ENCODE results near the gene SLC49A3. TPM values are rescaled to one million over a fixed set of nuclear protein-coding genes. Genes with fewer than 3 reads are reported as not detected.

SLC49A3 gene
- total and polyA plus RNA-seq, 10 of the 15 experiments (the other 5 are each of a cell fraction or from before 2014, with no cell fraction given) = 0.09 to 0.85 (median 0.18) TPM; not detected in 4

GRCh38 chr4:675980-676870 is 12.7 kb downstream of the SLC49A3 start (continued):
- TF ChIP-seq ZNF207 (IDR thresholded peaks at IDR 0.05; ENCODE audit: borderline replicate concordance) = no peak
- TF ChIP-seq ZNF384 (IDR thresholded peaks at IDR 0.05; ENCODE audit: borderline replicate concordance, low read depth, low read length) = no peak
- no peak for TF ChIP-seq SMAD1 (IDR thresholded peaks at IDR 0.05; ENCODE audit: low read depth, partially characterized antibody)
- TF ChIP-seq ZNF217 (IDR thresholded peaks at IDR 0.05) = no peak
- TF ChIP-seq, protein P1, sequence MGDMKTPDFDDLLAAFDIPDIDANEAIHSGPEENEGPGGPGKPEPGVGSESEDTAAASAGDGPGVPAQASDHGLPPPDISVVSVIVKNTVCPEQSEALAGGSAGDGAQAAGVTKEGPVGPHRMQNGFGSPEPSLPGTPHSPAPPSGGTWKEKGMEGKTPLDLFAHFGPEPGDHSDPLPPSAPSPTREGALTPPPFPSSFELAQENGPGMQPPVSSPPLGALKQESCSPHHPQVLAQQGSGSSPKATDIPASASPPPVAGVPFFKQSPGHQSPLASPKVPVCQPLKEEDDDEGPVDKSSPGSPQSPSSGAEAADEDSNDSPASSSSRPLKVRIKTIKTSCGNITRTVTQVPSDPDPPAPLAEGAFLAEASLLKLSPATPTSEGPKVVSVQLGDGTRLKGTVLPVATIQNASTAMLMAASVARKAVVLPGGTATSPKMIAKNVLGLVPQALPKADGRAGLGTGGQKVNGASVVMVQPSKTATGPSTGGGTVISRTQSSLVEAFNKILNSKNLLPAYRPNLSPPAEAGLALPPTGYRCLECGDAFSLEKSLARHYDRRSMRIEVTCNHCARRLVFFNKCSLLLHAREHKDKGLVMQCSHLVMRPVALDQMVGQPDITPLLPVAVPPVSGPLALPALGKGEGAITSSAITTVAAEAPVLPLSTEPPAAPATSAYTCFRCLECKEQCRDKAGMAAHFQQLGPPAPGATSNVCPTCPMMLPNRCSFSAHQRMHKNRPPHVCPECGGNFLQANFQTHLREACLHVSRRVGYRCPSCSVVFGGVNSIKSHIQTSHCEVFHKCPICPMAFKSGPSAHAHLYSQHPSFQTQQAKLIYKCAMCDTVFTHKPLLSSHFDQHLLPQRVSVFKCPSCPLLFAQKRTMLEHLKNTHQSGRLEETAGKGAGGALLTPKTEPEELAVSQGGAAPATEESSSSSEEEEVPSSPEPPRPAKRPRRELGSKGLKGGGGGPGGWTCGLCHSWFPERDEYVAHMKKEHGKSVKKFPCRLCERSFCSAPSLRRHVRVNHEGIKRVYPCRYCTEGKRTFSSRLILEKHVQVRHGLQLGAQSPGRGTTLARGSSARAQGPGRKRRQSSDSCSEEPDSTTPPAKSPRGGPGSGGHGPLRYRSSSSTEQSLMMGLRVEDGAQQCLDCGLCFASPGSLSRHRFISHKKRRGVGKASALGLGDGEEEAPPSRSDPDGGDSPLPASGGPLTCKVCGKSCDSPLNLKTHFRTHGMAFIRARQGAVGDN (IDR thresholded peaks at IDR 0.05) = 0 out of 2 replicates have a peak, but pooled peaks have one; percentile 36
- TF ChIP-seq MEF2B (IDR thresholded peaks at IDR 0.05; ENCODE audit: partially characterized antibody, poor library complexity, severe bottlenecking) = peak; percentile 62
- TF ChIP-seq PKNOX1 (IDR thresholded peaks at IDR 0.05) = no peak
- TF ChIP-seq MEF2A (IDR thresholded peaks at IDR 0.05; ENCODE audit: insufficient read depth, low read depth, low read length) = no peak
- peak in 1 of 2 experiments; percentile 29; a peak in 1 of 3 replicates for TF ChIP-seq EGR1 (IDR thresholded peaks at IDR 0.05; ENCODE audit: borderline replicate concordance in 1 of 2, low read depth in 2 of 2, low read length in 2 of 2)
- TF ChIP-seq GABPA (IDR thresholded peaks at IDR 0.05; ENCODE audit: low read depth) = no peak
- TF ChIP-seq YY1 (IDR thresholded peaks at IDR 0.05; ENCODE audit: low read depth, low read length) = peak; percentile 33; the same call in 1 of the 2 replicates
- TF ChIP-seq SMARCA5 (IDR thresholded peaks at IDR 0.05) = 0 out of 2 replicates have a peak, but pooled peaks have one; percentile 32
- TF ChIP-seq E4F1 (IDR thresholded peaks at IDR 0.05; ENCODE audit: borderline replicate concordance, partially characterized antibody) = no peak
- TF ChIP-seq RELB (IDR thresholded peaks at IDR 0.05; ENCODE audit: low read depth) = peak; percentile 61; the same call in 1 of the 2 replicates
- no peak for TF ChIP-seq TBL1XR1 (IDR thresholded peaks at IDR 0.05; ENCODE audit: low read depth, low read length)
- no peak for TF ChIP-seq NR2C1 (IDR thresholded peaks at IDR 0.05)
- TF ChIP-seq IKZF1 (conservative IDR thresholded peaks at IDR 0.05) = peak; percentile 14; the same call in 1 of the 2 replicates
- 0 out of 2 replicates have a peak, but pooled peaks have one; percentile 21 for TF ChIP-seq CBFB (IDR thresholded peaks at IDR 0.05; ENCODE audit: low read depth)
- no peak for TF ChIP-seq HDGF (IDR thresholded peaks at IDR 0.05)
- TF ChIP-seq WRNIP1 (IDR thresholded peaks at IDR 0.05; ENCODE audit: borderline replicate concordance, low read depth, low read length) = no peak

All from GM12878 (cell line).